ENCODE measurements around the gene ANO3.

- TF ChIP-seq YY1 (IDR thresholded peaks at IDR 0.05; ENCODE audit: insufficient read depth, insufficient read length) (no peak), ZNF274 (IDR thresholded peaks at IDR 0.05; ENCODE audit: low read depth, low read length) (no peak)
Observed at GRCh38 chr11:26410706-26411366, 78.9 kb downstream of the ANO3 start.

Data from NT2/D1 (cell line).